NCI-H82 treated with DMSO at 0.1 percent for 48 hours (cell line): ENCODE results near the gene MGST1.

ENCODE experiments used
- DNase-seq: peaks from one replicate; lab custom pipeline; 2025; ENCODE audit not compliant: unreplicated experiment; lab: John Stamatoyannopoulos, UW

MGST1 gene, protein sequence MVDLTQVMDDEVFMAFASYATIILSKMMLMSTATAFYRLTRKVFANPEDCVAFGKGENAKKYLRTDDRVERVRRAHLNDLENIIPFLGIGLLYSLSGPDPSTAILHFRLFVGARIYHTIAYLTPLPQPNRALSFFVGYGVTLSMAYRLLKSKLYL

GRCh38 chr12:16347391-16348298 lies at the start of gene MGST1:
MGST1 (plus strand) TSS chr12:16347645; CDS start chr12:16354253, 6,608 bp downstream.
- DNase-seq = peak; percentile 91

GRCh38 chr12:16299403-16299802 lies 48.0 kb upstream of the MGST1 start:
- no peak for DNase-seq

DNA sequence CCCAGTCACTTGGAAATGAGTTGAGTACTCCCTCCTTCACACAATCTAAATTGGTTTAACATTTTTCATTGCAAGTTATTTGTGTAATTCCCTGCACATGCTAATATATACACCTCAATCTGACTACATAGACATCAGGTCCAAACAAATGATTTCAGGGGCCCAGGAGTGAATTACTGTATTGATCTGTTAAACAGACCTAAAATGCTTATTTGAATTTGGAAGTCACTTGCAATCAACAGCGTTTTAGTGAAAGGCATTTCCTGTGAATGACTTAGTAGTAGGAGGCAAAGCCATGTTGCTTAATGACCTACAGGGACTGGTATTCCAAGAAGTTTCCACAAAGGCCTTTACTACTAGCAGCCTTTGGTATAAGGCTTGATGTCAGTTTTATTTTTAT lies 47.3 kb upstream of the MGST1 start:
- no peak for DNase-seq

- DNase-seq = no peak
Measured at GRCh38 chr12:16300736-16301135, 46.7 kb upstream of the MGST1 start.

DNA sequence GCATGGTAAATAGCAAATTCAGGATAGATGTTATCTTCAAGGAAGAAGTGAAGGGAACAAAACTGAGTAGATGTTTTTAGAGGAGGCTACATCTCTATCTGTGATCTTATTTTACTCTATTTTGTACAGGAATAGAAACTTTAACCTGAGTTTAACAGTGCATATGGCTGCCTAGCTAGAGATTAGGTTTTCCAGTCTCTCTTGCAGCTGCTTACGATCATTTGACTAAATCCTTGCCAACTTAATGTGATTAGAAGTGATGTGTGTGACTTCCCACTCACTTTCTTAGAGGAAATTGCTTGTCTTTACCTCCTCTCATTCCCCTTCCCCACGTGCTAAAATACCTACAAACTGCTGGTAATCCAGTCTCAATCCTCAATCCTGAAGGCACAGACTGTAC lies 43.5 kb upstream of the MGST1 start:
- DNase-seq = peak; percentile 92

DNA sequence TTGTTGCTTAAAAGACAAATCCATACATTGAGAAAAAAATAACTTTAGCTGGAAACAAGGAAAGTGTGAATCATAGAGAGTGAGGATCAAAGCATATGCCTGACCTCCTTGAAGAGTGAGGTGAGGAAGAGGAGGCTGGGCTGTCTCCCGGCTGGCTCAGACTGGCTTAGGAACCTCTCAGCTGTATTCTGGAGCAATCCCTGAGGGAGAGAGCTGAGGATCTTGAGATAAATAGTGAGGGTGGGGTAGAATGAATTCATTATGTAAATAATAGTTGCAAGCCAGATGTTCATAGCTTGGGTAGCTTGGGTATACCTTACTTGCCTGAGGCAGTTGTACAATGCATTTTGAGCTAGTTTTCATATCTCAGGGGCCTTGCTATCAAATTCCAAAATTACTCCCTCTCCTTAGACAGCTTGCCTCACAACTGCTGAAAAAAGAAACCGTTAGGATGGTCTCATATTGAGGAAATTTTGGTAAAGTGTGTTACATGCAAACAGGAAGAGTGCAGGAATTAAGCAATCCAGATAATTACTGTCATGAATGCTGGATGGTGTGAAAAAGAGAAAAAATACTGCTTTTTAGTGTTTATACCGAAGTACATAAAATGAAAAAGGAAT lies 39.5 kb upstream of the MGST1 start:
- peak; percentile 15 for DNase-seq

GRCh38 chr12:16310934-16311333 lies 36.5 kb upstream of the MGST1 start:
- no peak for DNase-seq

- no peak for DNase-seq
Measured at GRCh38 chr12:16323010-16323409, 24.4 kb upstream of the MGST1 start.

DNA sequence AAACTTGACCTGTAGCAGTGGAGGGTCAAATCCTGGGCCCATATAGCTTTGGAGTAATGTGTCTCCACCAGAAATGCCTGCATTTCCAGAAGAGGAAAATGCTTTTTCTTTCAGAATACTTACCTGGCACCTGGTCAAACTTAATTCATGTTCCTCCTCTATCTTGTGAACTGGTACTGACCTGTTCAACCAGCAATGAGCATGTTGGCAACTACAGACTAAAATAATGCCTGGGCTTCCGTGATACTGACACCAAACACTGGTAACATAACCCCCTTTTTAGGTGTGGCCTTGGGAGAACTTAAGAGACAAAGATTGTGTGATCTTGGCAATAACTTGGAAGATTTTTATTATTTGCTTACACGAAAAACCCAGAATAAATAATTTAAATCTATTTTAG lies 23.8 kb upstream of the MGST1 start:
- DNase-seq = no peak

DNA sequence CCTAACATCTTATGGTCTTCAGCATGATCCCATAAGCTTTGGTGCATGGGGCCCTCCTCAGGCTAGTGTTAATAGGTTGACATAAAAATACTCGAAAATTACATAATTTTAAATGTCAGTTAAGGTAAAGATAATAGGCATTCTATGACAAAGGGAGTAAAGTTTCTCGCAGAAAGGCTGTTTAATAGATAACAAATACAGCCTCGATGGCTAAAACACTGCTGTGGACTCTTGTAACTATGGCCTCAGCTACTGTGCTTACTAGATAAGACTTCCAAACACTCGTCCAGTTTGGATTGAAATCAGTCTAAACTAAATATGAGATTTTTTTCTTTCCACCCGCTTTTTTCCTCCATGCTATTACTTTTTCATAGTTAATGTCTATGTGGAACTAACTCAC lies 23.2 kb upstream of the MGST1 start:
- no peak for DNase-seq

DNA sequence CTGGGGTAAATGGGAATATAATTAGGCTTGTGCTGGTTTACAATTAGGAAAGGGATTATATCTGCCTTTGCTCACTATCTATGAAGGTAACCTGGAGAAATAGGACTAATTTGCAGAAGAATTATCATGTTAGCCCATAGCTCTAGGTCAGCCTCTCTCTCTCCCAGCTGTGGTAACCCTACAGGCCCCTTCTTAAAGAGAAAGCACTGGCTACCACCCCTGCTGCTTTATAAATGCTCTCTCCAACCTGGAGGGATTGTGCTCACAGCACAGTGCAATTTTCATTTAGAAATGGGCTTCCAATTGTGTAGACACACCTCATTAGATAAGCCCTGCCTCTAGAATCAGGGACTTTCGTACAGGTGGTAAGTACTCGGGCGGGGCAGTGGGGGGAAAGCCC lies 22.7 kb upstream of the MGST1 start:
- no peak for DNase-seq

- no peak for DNase-seq
Measured at GRCh38 chr12:16325426-16325825, 22.0 kb upstream of the MGST1 start.

GRCh38 chr12:16327963-16328362 lies 19.5 kb upstream of the MGST1 start:
- DNase-seq = no peak

DNA sequence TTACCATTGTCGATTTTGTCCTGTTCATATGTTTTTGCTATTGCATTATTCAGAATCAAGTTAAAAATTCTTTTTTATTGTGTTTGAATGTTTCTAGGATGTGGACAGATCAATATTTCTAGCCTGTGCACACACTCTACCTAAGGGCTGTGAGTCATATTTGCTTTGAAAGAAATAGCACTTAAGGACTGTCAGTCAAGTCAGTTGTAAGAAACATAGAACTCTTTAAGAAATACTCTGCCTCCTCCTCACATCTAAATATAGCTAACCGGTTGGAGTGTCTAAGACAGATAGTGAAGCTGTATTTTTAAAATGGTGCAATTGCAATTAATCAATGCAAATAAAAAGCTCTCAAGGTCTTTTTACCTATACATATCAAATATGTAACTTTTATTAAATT lies 17.9 kb upstream of the MGST1 start:
- DNase-seq = no peak

DNA sequence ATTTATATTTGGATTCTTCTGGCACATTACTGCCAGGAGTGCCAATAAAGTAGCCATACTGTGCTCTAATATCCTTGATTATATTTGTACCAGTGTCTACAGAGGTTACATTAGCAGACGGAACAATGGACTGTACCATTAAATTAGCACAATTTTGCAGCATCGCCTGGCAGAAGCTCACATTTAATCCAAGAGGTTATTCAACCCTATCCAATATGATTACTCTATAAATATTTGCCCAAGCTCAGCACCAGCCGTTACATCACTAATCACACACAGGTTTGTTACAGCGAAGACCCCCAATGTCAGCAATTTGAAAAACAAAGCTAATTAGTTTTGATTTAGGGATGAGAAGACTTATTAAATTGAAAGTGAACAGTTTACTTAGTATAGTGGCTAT lies 16.9 kb upstream of the MGST1 start:
- DNase-seq = no peak

DNA sequence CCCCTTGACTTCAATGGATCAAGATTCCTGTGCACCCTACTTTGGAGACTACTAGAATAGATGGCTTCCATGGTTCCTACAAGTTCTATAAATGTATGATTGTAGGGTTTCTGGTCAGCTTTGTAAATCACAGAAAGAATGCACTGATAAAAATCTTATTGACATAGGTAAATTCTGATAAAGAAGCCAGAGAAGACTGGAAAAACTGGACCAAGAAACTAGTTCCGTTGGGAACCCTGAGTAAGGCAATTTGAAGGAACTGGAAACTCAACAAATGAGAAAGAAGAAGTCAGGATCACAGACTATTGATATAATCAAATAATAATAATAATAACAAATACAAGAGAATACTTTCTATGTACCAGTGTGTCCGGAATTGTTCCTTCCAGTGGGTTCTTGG lies 15.4 kb upstream of the MGST1 start:
- DNase-seq = no peak

GRCh38 chr12:16335838-16336237 lies 11.6 kb upstream of the MGST1 start:
- no peak for DNase-seq

- no peak for DNase-seq
Measured at GRCh38 chr12:16344269-16344668, 3.2 kb upstream of the MGST1 start.

- no peak for DNase-seq
Measured at GRCh38 chr12:16345105-16345504, 2.3 kb upstream of the MGST1 start.

GRCh38 chr12:16346958-16347357 lies 487 bp upstream of the MGST1 start:
- DNase-seq = peak; percentile 32

DNA sequence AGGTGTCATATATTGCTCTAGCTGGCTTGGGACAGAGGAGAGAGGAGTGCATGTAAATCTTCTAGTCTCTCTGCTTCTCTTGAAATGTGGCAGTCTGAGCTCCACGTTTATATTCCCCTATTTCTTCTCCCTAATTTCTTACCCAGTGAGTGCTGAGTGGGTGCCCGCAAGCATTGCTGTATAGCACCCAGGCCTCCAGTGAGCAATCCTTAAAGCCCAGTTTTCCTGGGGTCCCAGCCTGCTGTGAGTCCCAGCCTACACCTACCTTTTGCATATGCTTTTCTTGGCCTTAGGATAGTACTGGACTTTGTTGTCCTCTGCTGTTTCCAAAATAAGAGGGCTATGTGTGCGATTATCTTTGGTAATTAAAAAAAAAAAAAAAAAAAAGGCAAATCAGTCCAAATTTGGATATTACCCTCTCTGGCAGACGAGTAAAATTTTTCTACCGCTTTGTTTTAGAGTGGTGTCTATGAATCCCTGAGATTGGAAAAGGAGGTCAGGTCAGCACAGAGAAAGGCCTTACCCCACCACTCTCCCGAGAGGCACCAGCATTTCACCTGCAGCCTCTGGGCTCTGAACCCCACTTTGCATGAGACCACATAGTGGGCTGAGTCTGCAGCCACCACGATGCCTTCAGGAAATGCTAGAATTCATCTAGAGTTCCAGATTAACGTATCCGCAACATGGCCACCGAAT lies 1.1 kb downstream of the MGST1 start:
- DNase-seq = no peak

DNA sequence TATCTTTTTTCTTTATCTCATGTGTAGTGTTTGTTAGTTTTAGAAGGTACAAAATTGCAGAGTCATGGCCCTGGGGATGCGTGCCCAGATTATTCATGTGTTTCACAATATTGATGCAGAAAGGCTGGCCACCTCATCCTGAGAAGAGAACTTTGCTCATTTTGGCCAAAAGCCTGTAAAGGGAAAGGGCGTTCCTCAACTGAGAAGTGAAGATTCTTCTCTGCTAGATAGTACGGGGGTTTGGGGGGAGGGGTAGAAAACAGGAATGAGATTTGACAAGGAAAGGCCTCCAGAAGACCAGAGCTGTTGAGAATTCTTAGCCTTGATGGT lies 1.7 kb downstream of the MGST1 start:
- no peak for DNase-seq
